DND-41 (cell line): ENCODE results near the gene DNAH12.

Experiments used
- CTCF ChIP-seq: IDR thresholded peaks from 2 replicates; pipeline ENCODE4 v1.5.1; 2012; ENCODE audit warnings: borderline replicate concordance, low read length, moderate library complexity, mild to moderate bottlenecking; ENCODE audit not compliant: poor library complexity, severe bottlenecking; ENCODE audit errors: extremely low read depth
- EZH2 ChIP-seq: IDR thresholded peaks from 3 replicates; pipeline ENCODE4 v1.6.1; 2012; ENCODE audit warnings: borderline replicate concordance, low read depth, mild to moderate bottlenecking, moderate library complexity, low read length, inconsistent platforms; ENCODE audit not compliant: severe bottlenecking

GRCh38 chr3:57288403-57288802, 255.7 kb downstream of the DNAH12 start:
- TF ChIP-seq CTCF (no peak), EZH2 (no peak)
